ENCODE measurements around the gene LIMS1.

The LIMS1 gene, protein sequence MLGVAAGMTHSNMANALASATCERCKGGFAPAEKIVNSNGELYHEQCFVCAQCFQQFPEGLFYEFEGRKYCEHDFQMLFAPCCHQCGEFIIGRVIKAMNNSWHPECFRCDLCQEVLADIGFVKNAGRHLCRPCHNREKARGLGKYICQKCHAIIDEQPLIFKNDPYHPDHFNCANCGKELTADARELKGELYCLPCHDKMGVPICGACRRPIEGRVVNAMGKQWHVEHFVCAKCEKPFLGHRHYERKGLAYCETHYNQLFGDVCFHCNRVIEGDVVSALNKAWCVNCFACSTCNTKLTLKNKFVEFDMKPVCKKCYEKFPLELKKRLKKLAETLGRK

DNA sequence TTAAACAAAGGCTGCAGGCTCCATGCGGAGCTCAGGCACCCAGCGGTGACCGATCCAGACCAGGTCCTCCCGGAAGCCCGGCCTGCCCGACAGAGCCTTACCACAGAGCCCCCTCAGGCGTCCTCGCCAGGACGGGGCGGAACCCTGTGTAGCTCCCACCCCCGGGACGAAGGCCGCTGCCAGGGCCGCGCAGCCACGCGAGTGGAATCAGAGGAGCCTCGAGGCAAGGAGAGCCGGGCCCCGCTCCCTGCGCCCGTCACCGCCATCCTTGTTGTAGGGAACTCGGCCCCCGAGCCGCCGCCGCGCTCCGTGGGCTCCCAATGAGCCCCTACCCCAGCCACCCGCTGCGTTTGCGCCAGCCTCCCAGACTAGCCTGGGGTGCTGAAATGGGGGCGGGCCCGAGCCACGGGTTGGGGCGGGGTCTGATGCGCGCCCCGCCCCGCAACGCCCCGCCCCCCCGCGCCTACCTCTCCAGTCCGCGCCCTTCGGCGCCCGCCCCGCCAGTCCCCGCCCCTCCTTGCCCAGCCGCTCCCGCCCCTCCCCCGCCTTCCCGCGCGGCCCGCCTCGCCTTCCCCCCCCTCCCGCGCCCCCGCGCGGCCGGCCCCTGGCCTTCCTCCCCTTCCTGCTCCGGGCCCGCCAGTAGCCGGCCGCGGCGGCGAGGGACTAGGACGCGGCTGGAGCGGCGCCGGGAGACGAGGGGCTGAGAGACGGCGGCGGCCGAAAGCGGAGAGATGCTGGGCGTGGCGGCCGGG, at the start of gene LIMS1:
Gene LIMS1, plus strand, starts transcription at position 639 of the 752 bp plus-strand sequence. Its CDS starts 93 bp downstream, at position 732.
- TF ChIP-seq, protein P1, sequence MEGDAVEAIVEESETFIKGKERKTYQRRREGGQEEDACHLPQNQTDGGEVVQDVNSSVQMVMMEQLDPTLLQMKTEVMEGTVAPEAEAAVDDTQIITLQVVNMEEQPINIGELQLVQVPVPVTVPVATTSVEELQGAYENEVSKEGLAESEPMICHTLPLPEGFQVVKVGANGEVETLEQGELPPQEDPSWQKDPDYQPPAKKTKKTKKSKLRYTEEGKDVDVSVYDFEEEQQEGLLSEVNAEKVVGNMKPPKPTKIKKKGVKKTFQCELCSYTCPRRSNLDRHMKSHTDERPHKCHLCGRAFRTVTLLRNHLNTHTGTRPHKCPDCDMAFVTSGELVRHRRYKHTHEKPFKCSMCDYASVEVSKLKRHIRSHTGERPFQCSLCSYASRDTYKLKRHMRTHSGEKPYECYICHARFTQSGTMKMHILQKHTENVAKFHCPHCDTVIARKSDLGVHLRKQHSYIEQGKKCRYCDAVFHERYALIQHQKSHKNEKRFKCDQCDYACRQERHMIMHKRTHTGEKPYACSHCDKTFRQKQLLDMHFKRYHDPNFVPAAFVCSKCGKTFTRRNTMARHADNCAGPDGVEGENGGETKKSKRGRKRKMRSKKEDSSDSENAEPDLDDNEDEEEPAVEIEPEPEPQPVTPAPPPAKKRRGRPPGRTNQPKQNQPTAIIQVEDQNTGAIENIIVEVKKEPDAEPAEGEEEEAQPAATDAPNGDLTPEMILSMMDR (IDR thresholded peaks at IDR 0.05; ENCODE audit: low read depth, low read length) = peak; percentile 9; the same call in 1 of the 2 replicates
- TF ChIP-seq EZH2phosphoT487 (IDR thresholded peaks at IDR 0.05; ENCODE audit: low read depth) = no peak
- Histone ChIP-seq H3K27me3 (ENCODE audit: low read depth, low read length) (no peaks in the 10 kb centered on the region), H3K36me3 (replicated peaks; ENCODE audit: low read depth, low read length) (peaks cover 14% of the 10 kb centered on the region), H2AFZ (ENCODE audit: low read depth, low read length) (peak within 1 kb of the TSS; percentile 39; the same call in 1 of the 2 replicates), H3K9me3 (ENCODE audit: insufficient read depth, low read length) (no peaks in the 10 kb centered on the region), H3K4me3 (ENCODE audit: low read length) (peak within 1 kb of the TSS; percentile 87), H3K9ac (ENCODE audit: low read length) (peak within 1 kb of the TSS; percentile 79), H3K79me2 (ENCODE audit: low read length) (peaks cover 47% of the 10 kb centered on the region), H4K20me1 (ENCODE audit: insufficient read depth, low read length) (peaks cover 39% of the 10 kb centered on the region), H3K4me2 (ENCODE audit: low read length) (peak within 1 kb of the TSS; percentile 95), H3K27ac (ENCODE audit: low read length) (peak within 1 kb of the TSS; percentile 54), H3K4me1 (ENCODE audit: low read length) (peaks cover 31% of the 10 kb centered on the region)

DNA sequence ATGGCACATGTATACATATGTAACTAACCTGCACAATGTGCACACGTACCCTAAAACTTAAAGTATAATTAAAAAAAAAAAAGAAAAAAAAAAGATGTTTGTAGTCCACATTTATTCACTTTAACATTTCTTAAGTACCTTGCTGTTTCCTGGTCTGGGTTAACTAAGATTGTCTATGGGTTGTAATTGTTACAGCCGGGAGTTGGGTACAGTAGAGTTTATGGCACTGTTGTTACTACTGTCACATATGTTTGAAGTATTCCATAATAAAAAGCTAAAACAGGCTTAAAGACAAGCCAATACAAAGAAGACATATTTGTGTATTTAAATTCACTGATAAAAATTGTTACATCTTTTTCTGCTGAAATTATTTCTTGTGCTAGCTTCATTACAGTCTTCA, 49.0 kb upstream of the LIMS1 start:
- Histone ChIP-seq H2AFZ (ENCODE audit: low read depth, low read length) (no peak overlapping the region), H3K79me2 (ENCODE audit: low read length) (no peaks in the 10 kb centered on the region), H3K4me1 (ENCODE audit: low read length) (peaks cover 4% of the 10 kb centered on the region), H3K4me3 (ENCODE audit: low read length) (no peak overlapping the region), H3K36me3 (replicated peaks; ENCODE audit: low read depth, low read length) (peaks cover 45% of the 10 kb centered on the region), H4K20me1 (ENCODE audit: insufficient read depth, low read length) (no peaks in the 10 kb centered on the region), H3K9me3 (ENCODE audit: insufficient read depth, low read length) (no peaks in the 10 kb centered on the region), H3K9ac (ENCODE audit: low read length) (no peak overlapping the region), H3K27ac (ENCODE audit: low read length) (no peak overlapping the region), H3K4me2 (ENCODE audit: low read length) (no peak overlapping the region), H3K27me3 (ENCODE audit: low read depth, low read length) (no peaks in the 10 kb centered on the region)
- no peak for TF ChIP-seq EZH2phosphoT487 (IDR thresholded peaks at IDR 0.05; ENCODE audit: low read depth)
- TF ChIP-seq, protein P1 (IDR thresholded peaks at IDR 0.05; ENCODE audit: low read depth, low read length) = no peak

DNA sequence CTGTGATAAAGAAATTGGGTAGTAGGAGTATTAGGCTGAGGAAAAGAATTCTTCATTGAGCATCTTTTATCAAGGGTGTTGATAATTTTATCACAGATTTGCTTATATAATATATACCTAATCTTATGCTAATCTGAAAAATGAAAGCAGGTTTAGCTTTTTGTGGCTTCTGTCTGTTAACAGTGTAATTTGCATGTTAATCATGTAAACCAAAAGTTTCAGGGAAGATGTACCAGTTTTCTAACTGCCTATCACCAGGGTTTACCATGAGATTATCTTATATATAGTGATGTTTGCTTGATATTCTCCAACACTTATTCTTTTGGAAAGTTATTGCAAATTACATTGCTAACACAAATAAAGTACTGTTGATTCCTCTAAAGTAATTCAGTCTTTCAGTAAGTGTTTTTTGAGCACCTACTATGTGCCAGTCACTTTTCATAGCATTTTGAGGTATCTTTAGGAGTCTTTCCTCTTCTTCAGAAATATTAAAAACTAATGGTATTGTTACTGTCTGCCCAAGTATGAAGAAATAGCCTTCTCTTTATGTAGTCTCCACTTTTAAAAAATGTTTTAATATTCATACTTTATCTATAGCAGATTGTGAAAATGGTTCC, 43.7 kb upstream of the LIMS1 start:
- Histone ChIP-seq H3K4me2 (ENCODE audit: low read length) (no peak overlapping the region), H3K27me3 (ENCODE audit: low read depth, low read length) (no peaks in the 10 kb centered on the region), H3K36me3 (replicated peaks; ENCODE audit: low read depth, low read length) (peaks cover 39% of the 10 kb centered on the region), H2AFZ (ENCODE audit: low read depth, low read length) (no peak overlapping the region), H3K9ac (ENCODE audit: low read length) (no peak overlapping the region), H3K9me3 (ENCODE audit: insufficient read depth, low read length) (no peaks in the 10 kb centered on the region), H3K79me2 (ENCODE audit: low read length) (no peaks in the 10 kb centered on the region), H3K27ac (ENCODE audit: low read length) (no peak overlapping the region), H4K20me1 (ENCODE audit: insufficient read depth, low read length) (no peaks in the 10 kb centered on the region), H3K4me3 (ENCODE audit: low read length) (no peak overlapping the region), H3K4me1 (ENCODE audit: low read length) (no peaks in the 10 kb centered on the region)
- TF ChIP-seq, protein P1 (IDR thresholded peaks at IDR 0.05; ENCODE audit: low read depth, low read length) = no peak
- no peak for TF ChIP-seq EZH2phosphoT487 (IDR thresholded peaks at IDR 0.05; ENCODE audit: low read depth)

DNA sequence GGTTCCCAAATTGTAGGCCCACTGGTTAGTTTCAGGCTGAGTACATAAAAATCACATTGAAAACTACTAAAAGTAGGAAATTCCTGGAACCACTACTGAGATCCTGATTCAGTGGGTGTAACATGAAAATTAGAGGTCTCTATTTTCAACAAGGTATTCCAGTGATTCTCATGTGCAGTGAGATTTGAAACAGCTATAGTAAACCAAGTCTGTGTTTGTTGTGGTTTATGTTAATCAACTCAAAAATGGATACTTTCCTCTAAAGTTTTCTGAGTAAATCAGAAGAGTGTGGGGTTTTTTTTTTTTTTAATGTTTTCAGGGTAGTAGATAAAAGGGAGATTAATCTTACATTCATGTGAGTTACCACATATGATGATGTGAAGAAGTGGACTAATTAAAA, 42.4 kb upstream of the LIMS1 start:
- Histone ChIP-seq H3K4me2 (ENCODE audit: low read length) (no peak overlapping the region), H3K9me3 (ENCODE audit: insufficient read depth, low read length) (no peaks in the 10 kb centered on the region), H3K27ac (ENCODE audit: low read length) (no peak overlapping the region), H2AFZ (ENCODE audit: low read depth, low read length) (no peak overlapping the region), H3K4me3 (ENCODE audit: low read length) (no peak overlapping the region), H3K9ac (ENCODE audit: low read length) (no peak overlapping the region), H4K20me1 (ENCODE audit: insufficient read depth, low read length) (no peaks in the 10 kb centered on the region), H3K27me3 (ENCODE audit: low read depth, low read length) (no peaks in the 10 kb centered on the region), H3K79me2 (ENCODE audit: low read length) (no peaks in the 10 kb centered on the region), H3K4me1 (ENCODE audit: low read length) (no peaks in the 10 kb centered on the region), H3K36me3 (replicated peaks; ENCODE audit: low read depth, low read length) (peaks cover 35% of the 10 kb centered on the region)
- TF ChIP-seq EZH2phosphoT487 (IDR thresholded peaks at IDR 0.05; ENCODE audit: low read depth) = no peak
- TF ChIP-seq, protein P1 (IDR thresholded peaks at IDR 0.05; ENCODE audit: low read depth, low read length) = no peak
